IPS DF 4.7 (cell line): Measurements from ENCODE around the gene NUDT1.
"Not testable (repeated sequence)": the region's sequence is repeated elsewhere in the genome, so short reads cannot be mapped to it uniquely, and the experiment has no call there.

Experiments used
- DNase-seq: peaks from one replicate; pipeline ENCODE4 v3.0.0-alpha.2; 2013; ENCODE audit warnings: low spot score; ENCODE audit errors: extremely low read depth

The NUDT1 gene

DNA sequence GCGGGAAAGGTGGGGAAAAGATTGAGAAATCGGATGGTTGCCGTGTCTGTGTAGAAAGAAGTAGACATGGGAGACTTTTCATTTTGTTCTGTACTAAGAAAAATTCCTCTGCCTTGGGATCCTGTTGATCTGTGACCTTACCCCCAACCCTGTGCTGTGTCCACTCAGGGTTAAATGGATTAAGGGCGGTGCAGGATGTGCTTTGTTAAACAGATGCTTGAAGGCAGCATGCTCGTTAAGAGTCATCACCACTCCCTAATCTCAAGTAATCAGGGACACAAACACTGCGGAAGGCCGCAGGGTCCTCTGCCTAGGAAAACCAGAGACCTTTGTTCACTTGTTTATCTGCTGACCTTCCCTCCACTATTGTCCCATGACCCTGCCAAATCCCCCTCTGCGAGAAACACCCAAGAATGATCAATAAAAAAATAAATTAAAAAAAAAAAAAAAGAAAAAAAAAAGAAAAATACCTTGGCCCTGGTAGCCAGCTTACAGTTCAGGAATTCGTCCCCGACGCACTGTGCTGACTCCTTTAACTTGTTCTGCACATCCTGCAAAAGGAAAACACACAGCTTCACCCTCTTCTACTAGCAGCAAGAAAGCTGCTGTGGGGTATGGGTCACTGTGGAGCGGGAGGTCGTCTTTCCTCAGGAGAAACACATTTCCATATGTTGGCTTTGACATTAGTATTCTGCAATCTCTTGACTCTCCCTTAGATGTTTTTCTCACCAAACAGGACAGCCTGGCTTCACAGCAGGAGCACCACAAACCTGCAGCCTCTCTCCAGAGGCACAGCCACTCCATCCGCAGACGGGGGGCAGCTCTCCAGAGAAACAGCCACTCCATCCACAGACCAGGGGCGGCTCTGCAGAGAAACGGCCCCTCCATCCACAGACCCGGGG, 27.3 kb downstream of the NUDT1 start:
- DNase-seq, result not testable (repeated sequence)

DNA sequence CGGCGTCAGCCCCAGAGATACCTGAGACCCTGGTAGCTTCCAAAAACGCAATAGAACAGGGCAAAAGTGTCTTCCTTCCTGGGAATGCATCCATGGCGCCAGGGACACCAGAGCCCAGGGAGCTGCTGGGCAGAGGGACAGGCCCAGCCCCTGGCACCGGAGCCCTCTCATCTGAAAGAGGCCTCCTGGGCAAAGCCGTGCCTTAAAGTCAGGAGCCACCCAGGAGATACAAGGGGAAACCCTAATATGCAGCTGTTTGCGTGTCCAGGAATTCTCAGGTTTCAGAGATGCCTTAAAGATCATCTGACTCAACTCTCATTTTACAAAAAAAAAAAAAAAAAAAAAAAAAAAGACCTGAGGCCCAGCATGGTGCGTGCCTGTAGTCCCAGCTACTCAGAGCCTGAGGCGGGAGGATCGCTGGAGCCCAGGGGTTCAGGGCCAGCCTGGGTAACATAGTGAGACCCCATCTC, 28.0 kb downstream of the NUDT1 start:
- no peak for DNase-seq

DNA sequence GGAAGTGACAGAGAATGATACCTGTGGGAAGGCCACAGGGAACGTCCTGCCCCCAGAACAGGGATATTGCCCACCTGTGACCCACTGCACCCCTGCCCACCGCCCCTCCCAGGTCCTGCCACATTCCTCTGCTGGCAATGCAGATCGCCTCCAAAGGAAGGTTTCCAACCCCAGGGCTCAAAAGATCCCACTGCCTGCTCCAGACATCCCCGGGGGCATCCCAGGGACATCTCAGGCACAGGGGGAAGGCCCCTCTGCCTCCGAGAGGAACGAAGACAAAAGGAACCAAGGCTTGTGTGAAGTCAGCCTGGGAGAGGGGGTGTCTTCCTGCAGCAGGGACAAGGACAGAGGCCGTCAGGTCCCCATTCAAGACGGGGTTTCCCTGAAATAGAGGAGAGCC, 28.5 kb downstream of the NUDT1 start:
- DNase-seq, result no peak

DNA sequence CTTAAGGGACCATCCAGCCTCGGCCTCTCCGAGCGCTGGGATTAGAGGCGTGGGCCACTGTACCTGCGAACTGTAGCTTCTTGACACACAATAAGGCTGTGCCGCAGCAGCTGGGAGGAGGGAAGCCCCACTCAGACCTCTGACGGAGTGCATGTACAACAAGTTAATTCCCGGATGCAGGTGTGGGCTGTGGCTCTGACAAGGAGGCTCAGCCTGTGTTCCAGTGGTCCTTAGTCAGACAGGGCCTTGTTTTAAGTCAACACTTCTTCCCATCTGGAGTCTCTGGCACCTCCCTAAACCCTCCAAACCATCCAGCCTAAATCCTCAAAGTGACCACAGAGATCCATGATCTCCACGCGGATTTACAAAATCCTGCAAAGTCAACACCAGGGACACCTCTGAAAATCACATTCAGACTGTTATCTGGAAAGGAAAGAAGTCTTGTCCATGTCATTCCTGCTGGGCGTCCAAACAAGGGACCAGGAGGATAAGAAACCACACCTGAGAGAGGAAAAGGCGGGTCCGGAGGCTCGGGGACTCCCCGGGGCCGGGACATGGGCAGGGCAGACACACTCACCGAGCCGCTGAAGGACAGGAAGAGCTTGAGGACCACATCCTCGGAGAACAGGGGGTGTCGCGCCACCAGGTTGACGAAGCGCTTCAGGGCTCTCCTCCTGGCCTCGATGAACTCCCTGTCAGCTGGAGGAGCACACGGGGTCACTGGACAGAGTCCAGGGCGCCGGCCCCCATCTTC, 29.4 kb downstream of the NUDT1 start:
- DNase-seq, result no peak

DNA sequence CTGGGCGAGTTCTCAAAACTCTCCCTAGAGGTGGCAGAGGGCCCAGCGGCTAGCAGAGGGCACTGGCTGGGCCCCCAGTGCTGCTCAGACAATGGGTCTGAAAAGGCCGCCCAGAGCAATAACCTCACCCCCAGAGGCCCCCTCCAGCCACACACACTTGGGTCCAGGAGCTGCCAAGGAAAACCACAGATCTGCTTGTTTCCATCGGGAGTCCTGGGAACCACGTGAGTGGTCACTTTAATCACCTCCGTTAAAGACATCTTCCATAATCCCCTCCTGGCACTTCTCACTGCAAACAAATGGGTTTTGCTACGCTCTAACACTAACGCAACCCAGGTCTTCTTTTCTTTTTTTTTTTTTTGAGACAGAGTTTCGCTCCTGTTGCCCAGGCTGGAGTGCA, 30.0 kb downstream of the NUDT1 start:
- DNase-seq, result no peak

DNA sequence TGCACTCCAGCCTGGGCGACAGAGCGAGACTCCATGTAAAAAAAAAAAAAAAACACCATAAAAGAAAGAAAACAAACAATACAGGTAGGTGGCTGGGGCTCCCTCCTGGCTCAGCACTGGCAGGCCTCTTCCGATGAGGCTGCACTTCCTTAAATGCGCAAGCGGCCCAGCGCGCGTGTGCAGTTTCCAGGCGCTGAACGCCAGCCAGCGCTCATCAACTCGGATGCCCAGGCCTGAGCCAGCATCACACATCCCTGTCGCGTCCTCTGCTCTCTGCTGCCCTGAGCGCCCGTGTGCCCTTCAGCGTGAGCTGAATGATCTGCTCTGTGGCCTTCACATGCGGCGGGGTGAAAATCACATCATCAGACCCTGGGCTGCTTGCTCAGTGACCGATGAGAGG, 31.8 kb downstream of the NUDT1 start:
- no peak for DNase-seq

DNA sequence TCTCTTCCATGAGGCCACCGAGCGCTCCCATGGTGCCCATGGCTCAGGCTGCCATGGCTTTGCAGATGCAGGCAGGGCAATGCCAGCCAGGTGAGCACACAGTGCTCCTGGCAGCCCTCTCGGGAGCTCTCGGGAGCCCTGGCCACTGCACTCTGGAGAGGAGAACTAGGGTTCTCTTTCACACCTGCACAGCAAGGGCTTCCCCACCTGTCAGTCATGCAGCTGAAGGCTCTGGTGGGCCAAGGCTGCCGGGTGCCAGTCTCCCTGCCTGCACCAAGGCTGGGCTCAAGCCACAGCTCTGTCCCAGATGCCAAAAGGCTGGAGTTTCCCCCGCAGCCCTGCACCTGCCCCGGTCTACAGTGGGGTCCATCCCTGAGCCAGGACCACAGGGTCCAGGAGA, 32.6 kb downstream of the NUDT1 start:
- DNase-seq, result no peak

DNA sequence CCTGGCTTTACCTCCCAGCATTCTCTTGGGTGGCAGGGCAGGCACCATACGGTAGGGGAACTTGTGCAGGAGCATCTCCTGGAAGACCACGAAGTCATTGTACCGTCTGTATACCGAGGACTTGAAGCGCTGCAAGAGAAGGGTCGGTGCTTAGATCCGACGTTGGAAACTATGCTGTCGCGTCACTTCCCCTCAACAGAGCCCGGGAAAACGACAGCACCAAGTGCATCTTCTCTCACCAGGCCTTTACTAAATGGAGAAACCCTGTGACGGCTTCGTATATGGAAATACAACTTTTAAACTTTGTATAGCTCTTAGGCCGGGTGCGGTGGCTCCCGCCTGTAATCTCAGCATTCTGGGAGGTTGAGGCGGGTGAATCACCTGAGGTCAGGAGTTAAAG, 33.1 kb downstream of the NUDT1 start:
- no peak for DNase-seq

DNA sequence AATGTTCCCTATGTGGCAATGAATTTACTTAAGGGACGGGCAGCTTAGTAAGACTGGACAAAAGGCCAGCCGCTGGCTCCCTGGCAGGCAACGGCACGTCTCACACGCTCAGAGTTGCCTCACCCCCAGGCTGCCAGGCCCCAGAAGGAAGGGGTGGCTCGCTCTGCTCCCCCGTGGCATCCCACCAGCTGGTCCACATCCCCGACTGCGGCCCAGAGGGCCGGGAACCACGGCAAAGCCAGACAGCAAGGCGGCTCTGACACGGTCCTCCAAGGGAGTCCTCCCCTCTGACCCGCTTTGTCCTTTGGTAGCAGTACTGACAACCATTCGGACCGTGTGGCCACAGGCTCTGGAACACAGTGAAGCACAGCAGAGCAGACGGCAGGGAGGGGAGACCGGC, 34.1 kb downstream of the NUDT1 start:
- DNase-seq, result no peak

DNA sequence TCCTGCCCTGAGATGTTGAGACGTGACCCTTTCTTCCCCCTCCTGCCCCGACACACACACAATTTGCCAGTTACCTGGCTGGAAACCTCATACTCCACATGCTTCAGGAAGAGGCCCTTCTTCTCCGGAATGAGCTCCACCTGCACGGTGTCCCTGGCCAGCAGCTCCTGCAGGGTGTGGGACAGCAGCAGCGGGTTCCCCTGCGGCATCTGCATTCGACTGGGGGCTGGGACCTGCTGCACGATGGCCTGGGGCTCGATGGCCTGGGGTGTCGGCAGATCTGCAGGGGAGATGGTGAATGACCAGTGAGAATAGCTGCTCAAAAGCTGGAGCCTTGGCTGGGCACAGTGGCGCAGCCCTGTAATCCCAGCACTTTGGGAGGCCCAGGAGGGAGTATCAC, 36.0 kb downstream of the NUDT1 start:
- no peak for DNase-seq

DNA sequence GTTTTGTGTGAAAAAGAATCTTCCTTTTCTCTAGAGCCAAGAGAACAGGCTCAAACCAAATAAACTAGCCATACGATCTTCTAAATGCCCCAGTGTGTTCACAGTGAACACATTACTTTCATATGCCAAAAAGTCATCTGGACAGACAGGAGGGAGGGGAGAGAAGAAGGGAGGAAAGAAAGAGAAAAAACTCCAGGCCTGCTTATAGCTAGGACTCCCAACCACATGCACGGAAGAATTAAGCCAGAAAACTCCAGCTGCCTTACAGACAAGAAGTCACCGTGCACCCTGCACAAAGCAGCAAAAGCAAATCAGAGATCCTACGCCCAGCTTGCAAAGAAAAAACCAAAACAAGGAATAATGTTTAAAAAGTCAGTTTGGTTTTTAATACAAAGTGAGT, 37.9 kb downstream of the NUDT1 start:
- no peak for DNase-seq

DNA sequence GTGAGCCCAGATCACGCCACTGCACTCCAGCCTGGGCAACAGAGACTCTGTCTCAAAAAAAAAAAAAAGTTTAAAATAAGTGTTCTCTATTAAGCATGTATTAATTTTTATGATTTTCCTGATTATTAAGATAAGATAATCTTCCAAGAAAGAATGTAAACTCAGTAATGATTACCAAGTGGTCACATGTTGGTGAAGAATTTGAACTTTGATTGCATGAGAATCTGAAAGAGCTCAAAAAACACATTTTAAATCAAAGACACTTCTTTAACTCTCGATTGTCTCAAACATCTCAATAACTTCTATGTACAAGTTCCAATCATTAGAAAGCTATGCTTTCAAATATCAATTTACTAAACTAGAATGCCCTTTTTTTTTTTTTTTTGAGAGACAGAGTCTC, 38.4 kb downstream of the NUDT1 start:
- no peak for DNase-seq

DNA sequence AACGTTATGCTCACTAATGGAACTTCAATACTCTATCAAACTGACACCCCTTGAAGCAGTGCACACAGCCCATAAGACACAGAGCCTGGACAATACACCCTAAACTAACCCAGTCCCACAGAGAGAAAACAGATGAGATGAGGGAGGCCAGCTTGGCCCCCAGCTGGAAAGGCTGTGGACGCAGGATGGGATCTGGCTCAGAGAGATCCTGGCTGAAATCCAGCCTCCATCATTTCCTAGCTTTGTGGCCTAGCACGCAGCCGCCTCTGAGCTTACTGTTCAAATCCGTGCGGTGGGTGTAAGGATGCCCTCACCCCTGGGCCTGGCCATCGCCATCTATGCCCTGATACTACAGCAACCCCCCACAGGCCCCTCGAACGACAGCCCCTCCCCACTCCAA, 39.5 kb downstream of the NUDT1 start:
- no peak for DNase-seq

DNA sequence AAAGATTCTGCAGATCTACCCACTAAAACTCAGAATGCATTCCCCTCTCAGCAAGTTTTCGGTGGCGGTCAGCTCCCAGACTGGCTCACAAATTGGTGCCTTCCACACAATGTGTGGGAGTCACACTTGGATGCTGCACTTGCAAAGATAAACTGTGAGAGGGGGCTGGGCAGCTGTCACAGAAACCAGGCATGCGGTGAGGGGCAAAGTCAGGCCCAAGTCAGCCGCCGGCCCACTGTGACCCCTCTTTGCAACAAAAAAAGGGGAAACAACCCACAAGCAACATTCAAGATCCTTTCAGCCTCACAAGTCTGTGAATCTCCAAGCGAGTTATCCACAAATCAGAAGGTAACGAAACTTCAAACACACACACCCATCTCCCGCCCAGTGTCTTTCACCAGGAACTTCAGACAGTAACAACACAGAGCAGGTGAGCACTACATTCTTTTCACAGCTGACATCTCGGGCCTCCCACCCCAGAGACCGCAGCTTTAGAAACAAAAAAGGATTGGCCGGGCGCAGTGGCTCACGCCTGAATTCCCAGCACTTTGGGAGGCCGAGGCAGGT, 40.2 kb downstream of the NUDT1 start:
- no peak for DNase-seq

DNA sequence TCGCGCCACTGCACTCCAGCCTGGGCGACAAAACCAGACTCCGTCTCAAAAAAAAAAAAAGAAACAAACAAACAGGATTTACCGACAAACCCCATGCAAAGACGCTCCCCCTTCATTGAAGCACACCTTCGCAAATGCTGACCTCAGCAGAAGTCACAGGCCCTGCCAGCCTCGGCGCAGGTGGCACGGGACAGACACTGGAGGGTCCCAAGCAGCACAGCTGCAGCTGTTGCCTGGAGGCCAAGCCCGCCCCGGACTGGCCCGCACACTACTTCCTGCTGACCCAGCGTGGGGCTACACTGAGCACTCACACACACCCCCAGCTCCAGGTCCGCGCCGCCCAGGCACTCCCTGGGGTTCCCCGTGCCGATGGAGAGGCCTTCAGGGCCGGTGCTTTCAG, 41.0 kb downstream of the NUDT1 start:
- DNase-seq, result no peak

DNA sequence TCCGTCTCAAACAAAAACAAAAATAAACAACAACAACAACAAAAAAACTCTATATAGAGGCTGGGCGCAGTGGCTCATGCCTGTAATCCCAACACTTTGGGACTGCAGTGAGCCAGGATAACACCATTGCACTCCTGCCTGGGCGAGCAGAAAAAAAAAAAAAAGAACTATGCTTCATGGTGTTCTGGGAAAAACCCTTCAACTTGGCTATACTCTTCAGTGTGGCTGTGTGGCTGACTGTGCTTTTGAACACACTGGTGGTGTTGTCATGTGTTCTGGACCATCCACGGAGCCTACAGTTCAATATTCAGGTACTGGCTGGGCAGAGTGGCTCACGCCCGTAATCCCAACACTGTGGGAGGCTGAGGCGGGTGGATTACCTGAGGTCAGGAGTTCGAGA, 45.7 kb downstream of the NUDT1 start:
- no peak for DNase-seq

DNA sequence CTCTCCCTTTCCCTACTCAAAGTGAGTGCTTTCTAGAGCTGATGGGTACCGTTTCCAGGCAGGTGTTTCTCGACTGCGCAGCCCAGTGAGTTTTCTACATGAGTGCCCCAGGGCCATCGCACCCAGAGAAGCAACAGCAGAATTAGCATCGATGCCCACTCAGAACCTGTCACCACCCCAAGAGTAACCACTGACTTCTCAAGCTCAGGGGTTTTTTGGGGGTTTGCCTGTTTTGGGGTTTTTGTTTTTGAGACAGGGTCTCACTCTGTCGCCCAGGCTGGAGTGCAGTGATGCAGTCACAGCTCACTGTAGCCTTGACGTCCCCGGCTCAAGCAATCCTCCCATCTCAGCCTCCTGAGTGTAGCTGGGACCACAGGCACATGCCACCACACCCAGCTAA, 46.5 kb downstream of the NUDT1 start:
- no peak for DNase-seq

DNA sequence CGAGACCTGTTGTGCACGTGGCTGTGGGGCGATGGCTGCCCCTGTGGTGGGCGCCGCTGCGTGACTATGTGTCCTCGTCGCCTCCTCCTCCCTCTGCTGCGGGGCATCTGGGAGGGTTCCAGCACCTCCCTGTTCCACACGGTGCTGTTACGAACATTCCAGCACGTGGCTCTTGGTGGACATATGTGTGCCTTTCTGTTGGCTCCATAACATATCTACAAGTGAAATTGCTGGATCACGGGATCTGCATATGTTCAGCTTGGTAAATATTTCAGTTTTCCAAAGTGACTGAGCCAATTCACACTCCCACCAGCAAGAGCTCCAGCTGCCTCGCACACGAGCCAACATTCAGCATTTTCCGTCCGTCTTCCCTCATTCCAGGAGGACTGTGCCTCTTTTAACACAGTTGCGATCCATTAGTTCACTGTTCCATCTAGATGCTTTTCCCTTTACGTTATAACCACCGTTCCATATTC, 47.1 kb downstream of the NUDT1 start:
- DNase-seq, result no peak

DNA sequence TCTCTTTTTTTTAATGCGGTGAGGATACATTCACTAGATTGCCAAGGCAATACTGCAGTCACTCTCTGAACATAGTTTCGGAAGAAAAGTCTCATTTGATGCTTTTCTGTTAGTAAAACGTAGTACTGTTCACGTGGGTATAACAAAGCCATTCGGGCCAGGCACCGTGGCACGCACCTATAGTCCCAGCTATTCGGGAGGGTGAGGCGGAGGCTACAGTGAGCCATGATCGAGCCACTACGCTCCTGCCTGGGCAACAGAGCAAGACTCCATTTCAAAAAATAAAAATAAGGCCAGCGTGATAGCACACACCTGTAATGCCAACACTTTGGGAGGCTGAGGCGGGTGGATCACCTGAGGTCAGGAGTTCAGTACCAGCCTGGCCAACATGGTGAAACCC, 47.6 kb downstream of the NUDT1 start:
- no peak for DNase-seq

DNA sequence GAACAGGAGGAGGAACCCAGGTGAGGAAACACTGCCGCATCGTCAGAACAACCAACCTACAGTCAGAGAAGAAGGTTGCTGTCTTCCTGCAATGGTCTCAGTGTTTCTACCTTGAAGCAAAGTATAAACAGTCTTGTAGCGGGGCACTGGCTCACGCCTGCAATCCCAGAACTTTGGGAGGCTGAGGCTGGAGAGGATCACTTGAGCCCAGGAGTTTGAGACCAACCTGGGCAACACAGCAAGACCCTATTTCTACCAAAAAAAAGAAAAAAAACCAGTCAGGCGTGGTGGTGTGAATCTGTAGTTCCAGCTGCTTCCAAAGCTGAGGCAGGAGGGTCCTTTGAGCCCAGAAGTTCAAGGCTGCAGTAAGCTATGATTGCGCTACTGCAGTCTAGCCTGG, 48.9 kb downstream of the NUDT1 start:
- DNase-seq, result no peak

DNA sequence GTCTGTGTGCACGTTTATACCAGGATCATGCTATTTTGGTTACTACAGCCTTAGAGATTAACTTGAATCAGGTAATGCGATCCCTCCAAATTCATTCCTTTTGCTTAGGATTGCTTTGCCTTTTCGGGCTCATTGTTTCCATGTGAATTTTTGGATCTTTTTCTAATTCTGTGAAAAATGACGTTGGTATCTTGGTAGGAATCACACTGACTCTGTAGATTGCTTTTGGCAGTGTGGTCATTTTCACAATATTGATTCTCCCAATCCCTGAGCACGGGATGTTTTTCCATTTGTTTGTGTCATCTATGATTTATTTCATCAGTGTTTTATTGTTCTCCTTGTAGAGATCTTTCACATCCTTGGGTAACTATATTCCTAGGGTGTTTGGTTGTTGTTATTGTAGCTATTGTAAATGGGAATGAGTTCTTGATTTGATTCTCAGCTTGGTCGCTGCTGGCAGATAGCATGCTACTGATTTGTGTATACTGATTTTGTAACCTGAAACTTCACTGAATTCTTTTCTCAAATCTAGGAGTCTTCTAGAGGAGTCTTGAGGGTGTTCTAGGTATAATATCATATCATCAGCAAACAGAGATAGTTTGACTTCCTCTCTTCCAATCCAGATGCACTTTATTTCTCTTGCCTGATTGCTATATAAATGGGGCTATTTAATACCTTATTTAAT, 54.1 kb downstream of the NUDT1 start:
- DNase-seq, result no peak

DNA sequence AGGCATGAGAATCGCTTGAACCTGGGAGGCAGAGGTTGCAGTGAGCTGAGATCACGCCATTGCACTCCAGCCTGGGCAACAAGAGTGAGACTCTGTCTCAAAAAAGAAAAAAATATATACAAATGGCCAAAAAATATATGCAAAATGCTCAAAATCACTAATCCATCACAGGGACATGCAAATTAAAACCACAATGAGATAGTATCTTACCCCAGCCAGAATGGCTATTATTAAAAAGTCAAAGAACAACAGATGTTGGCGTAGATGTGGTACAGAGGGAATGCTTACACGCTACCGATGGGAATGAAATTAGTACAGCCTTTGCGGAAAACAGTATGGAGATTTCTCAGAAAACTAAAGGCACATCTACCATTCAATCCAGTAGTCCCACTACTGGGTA, 54.8 kb downstream of the NUDT1 start:
- no peak for DNase-seq
